ENCODE data around the gene FOLR2. TPM values are rescaled to one million over a fixed set of nuclear protein-coding genes. Genes with fewer than 3 reads are reported as not detected.

FOLR2 gene
- total and polyA plus RNA-seq, 2 donors (not counting 1 experiment from before 2014, with no cell fraction given), result 1.5 to 4.7 TPM

GRCh38 chr11:72190631-72191071 is 25.9 kb upstream of the FOLR2 start:
- Histone ChIP-seq H3K9ac (ENCODE audit: low read length) (no peak overlapping the region), H2AFZ (ENCODE audit: insufficient read depth, low read depth, low read length, poor library complexity, severe bottlenecking) (no peak overlapping the region), H3K4me2 (replicated peaks; ENCODE audit: low read depth, low read length, poor library complexity, severe bottlenecking) (no peak overlapping the region), H3K27me3 (replicated peaks in 1 of 4; ENCODE audit: control extremely low read depth in 1 of 4, control insufficient read depth in 3 of 4, insufficient read depth in 4 of 4, low read length in 3 of 4) (no peaks in the 10 kb centered on the region), H4K20me1 (ENCODE audit: control insufficient read depth, insufficient read depth, low read length, poor library complexity, severe bottlenecking) (no peaks in the 10 kb centered on the region), H3K9me3 (ENCODE audit: control extremely low read depth in 1 of 3, control insufficient read depth in 2 of 3, insufficient read depth in 1 of 3, low read length in 2 of 3) (no peaks in the 10 kb centered on the region), H3K36me3 (replicated peaks in 1 of 2; ENCODE audit: control extremely low read depth in 1 of 2, control insufficient read depth in 1 of 2, extremely low read depth in 1 of 2, insufficient read depth in 2 of 2, low read length in 1 of 2) (no peaks in the 10 kb centered on the region), H3K4me3 (ENCODE audit: control extremely low read depth in 1 of 5, extremely low read depth in 1 of 5, insufficient read depth in 1 of 5, low read depth in 2 of 5, low read length in 4 of 5) (no peak overlapping the region), H3K27ac (ENCODE audit: low read length in 2 of 2) (no peak overlapping the region), H3K79me2 (ENCODE audit: control insufficient read depth, insufficient read depth, low read length) (no peaks in the 10 kb centered on the region), H3K4me1 (ENCODE audit: control insufficient read depth in 2 of 2, insufficient read depth in 2 of 2, low read length in 2 of 2) (no peaks in the 10 kb centered on the region)
- Mint-ChIP-seq H3K4me1 (no peaks in the 10 kb centered on the region), H3K27me3 (peaks cover 3% of the 10 kb centered on the region), H3K4me3 (no peak overlapping the region), H3K9me3 (ENCODE audit: insufficient read depth) (no peaks in the 10 kb centered on the region), H3K27ac (no peak overlapping the region)
- TF ChIP-seq EZH2 (IDR thresholded peaks at IDR 0.05; ENCODE audit: borderline replicate concordance, insufficient read depth, low read depth, low read length, poor library complexity, severe bottlenecking) (no peak), CTCF (IDR thresholded peaks at IDR 0.05) (no peak)
- ChIA-PET CTCF (interaction anchor here (1.3 kb wide), 1 partner anchor 47 kb away, joined by 4 read pairs; no protein-coding TSS in a partner anchor), POLR2A (no interaction called here)
- 99% methylated on average over 5 of the region's 5 CpGs for WGBS (ENCODE audit: insufficient coverage)
- intact Hi-C loops (cut with micrococcal nuclease), result no loop called here
- ATAC-seq (ENCODE audit: low read depth), result no peak
- no peak for DNase-seq

- H3K4me2 ChIP-seq (replicated peaks; ENCODE audit: low read depth, low read length, poor library complexity, severe bottlenecking), result no peak within 1 kb of the TSS
- no peak within 1 kb of the TSS for H3K9ac ChIP-seq (ENCODE audit: low read length)
- peaks cover 3% of the 10 kb centered on the region for H3K27me3 Mint-ChIP-seq
- H3K79me2 ChIP-seq (ENCODE audit: control insufficient read depth, insufficient read depth, low read length), result no peaks in the 10 kb centered on the region
- no peaks in the 10 kb centered on the region for H3K4me1 ChIP-seq (ENCODE audit: control insufficient read depth in 2 of 2, insufficient read depth in 2 of 2, low read length in 2 of 2)
- H3K4me3 Mint-ChIP-seq, result no peak within 1 kb of the TSS
- 94% methylated on average over 3 of the region's 5 CpGs for WGBS (ENCODE audit: insufficient coverage)
- intact Hi-C loops (cut with micrococcal nuclease), result no loop called here
- TF ChIP-seq CTCF (IDR thresholded peaks at IDR 0.05) (no peak), EZH2 (IDR thresholded peaks at IDR 0.05; ENCODE audit: borderline replicate concordance, insufficient read depth, low read depth, low read length, poor library complexity, severe bottlenecking) (no peak)
- ChIA-PET CTCF (no interaction called here), POLR2A (no interaction called here)
- no peak within 1 kb of the TSS for H3K27ac Mint-ChIP-seq
- no peak within 1 kb of the TSS for H3K27ac ChIP-seq (ENCODE audit: low read length in 2 of 2)
- H3K27me3 ChIP-seq (replicated peaks in 1 of 4; ENCODE audit: control extremely low read depth in 1 of 4, control insufficient read depth in 3 of 4, insufficient read depth in 4 of 4, low read length in 3 of 4), result no peaks in the 10 kb centered on the region
- H3K9me3 ChIP-seq (ENCODE audit: control extremely low read depth in 1 of 3, control insufficient read depth in 2 of 3, insufficient read depth in 1 of 3, low read length in 2 of 3), result no peaks in the 10 kb centered on the region
- no peaks in the 10 kb centered on the region for H3K4me1 Mint-ChIP-seq
- H4K20me1 ChIP-seq (ENCODE audit: control insufficient read depth, insufficient read depth, low read length, poor library complexity, severe bottlenecking), result no peaks in the 10 kb centered on the region
- ATAC-seq (ENCODE audit: low read depth), result no peak
- H3K9me3 Mint-ChIP-seq (ENCODE audit: insufficient read depth), result no peaks in the 10 kb centered on the region
- no peak within 1 kb of the TSS for H3K4me3 ChIP-seq (ENCODE audit: control extremely low read depth in 1 of 5, extremely low read depth in 1 of 5, insufficient read depth in 1 of 5, low read depth in 2 of 5, low read length in 4 of 5)
- DNase-seq, result no peak
- no peaks in the 10 kb centered on the region for H3K36me3 ChIP-seq (replicated peaks in 1 of 2; ENCODE audit: control extremely low read depth in 1 of 2, control insufficient read depth in 1 of 2, extremely low read depth in 1 of 2, insufficient read depth in 2 of 2, low read length in 1 of 2)
- no peak within 1 kb of the TSS for H2AFZ ChIP-seq (ENCODE audit: insufficient read depth, low read depth, low read length, poor library complexity, severe bottlenecking)
Observed at GRCh38 chr11:72191961-72192381, 24.6 kb upstream of the FOLR2 start, which contains the start of gene FOLR1. FOLR1 (plus strand) TSS chr11:72192140; CDS start chr11:72192174, 34 bp downstream.
